Neural progenitor cell (in vitro differentiated cells): ENCODE data around the gene PPP2R5C. TPM values are rescaled to one million over a fixed set of nuclear protein-coding genes. Genes with fewer than 3 reads are reported as not detected.

ENCODE experiments used
- DNase-seq: peaks from one replicate; pipeline ENCODE4 v3.0.0-alpha.2; 2016; ENCODE audit warnings: low spot score
- H2AFZ ChIP-seq: fragments of 200-600 bp; sonication (generic); replicated peaks from 2 replicates; pipeline ENCODE4 v1.6.1; 2016; ENCODE audit warnings: antibody characterized with exemption
- H3F3A ChIP-seq: fragments of 200-600 bp; sonication (generic); 2 replicates; pipeline ENCODE4 v1.6.1; 2016; ENCODE audit warnings: antibody characterized with exemption, low read depth
- H3K27ac ChIP-seq: fragments of 200-600 bp; sonication (generic); 2 replicates; pipeline ENCODE4 v1.5.1; 2016; ENCODE audit warnings: mild to moderate bottlenecking
- H3K27me3 ChIP-seq: fragments of 200-600 bp; sonication (generic); 2 replicates; pipeline ENCODE4 v1.6.1; 2016; ENCODE audit warnings: mild to moderate bottlenecking, moderate library complexity
- H3K36me3 ChIP-seq: fragments of 200-600 bp; sonication (generic); 2 replicates; pipeline ENCODE4 v1.5.1; 2016
- H3K4me1 ChIP-seq: fragments of 200-600 bp; sonication (generic); 2 replicates; pipeline ENCODE4 v1.6.1; 2016; ENCODE audit warnings: mixed run types
- H3K4me2 ChIP-seq: fragments of 200-600 bp; sonication (generic); 2 replicates; pipeline ENCODE4 v1.6.1; 2016
- H3K4me3 ChIP-seq: fragments of 200-600 bp; sonication (generic); 2 replicates; pipeline ENCODE4 v1.5.1; 2016
- H3K79me2 ChIP-seq: fragments of 200-600 bp; sonication (generic); 2 replicates; pipeline ENCODE4 v1.6.1; 2016; ENCODE audit warnings: low read depth
- H3K9ac ChIP-seq: fragments of 200-600 bp; sonication (generic); 2 replicates; pipeline ENCODE4 v1.6.1; 2016
- H3K9me3 ChIP-seq: fragments of 200-600 bp; sonication (generic); 2 replicates; pipeline ENCODE4 v1.5.1; 2016; ENCODE audit warnings: low read depth
- H4K20me1 ChIP-seq: fragments of 200-600 bp; sonication (generic); 2 replicates; pipeline ENCODE4 v1.6.1; 2016; ENCODE audit warnings: low read depth
- H3K27ac Mint-ChIP-seq: 3 replicates; pipeline ENCODE4 v1.8.0; 2021; ENCODE audit warnings: mixed read lengths
- H3K27me3 Mint-ChIP-seq: 2 replicates; pipeline ENCODE4 v1.8.0; 2022; ENCODE audit warnings: low read depth, mild to moderate bottlenecking, inconsistent platforms, moderate library complexity, mixed read lengths; ENCODE audit not compliant: insufficient read depth
- H3K36me3 Mint-ChIP-seq: 3 replicates; pipeline ENCODE4 v1.8.0; 2021; ENCODE audit warnings: mixed read lengths
- H3K4me1 Mint-ChIP-seq: 3 replicates; pipeline ENCODE4 v1.8.0; 2021; ENCODE audit warnings: mixed read lengths
- H3K4me3 Mint-ChIP-seq: 3 replicates; pipeline ENCODE4 v1.8.0; 2021; ENCODE audit warnings: mild to moderate bottlenecking, moderate library complexity, mixed read lengths
- H3K9me3 Mint-ChIP-seq: 3 replicates; pipeline ENCODE4 v1.8.0; 2020; ENCODE audit warnings: mixed read lengths
- EZH2 ChIP-seq: fragments of 200-600 bp; sonication (generic); IDR thresholded peaks from 2 replicates; pipeline ENCODE4 v1.6.1; 2017; ENCODE audit warnings: antibody characterized with exemption, mild to moderate bottlenecking, moderate library complexity
- EZH2phosphoT487 ChIP-seq: fragments of 200-600 bp; sonication (generic); IDR thresholded peaks from 2 replicates; pipeline ENCODE4 v1.6.1; 2017; ENCODE audit warnings: antibody characterized with exemption
- total RNA-seq: library from RNA; depleted of rRNA; stranded (reverse); fragments of >200 nt; gene quantifications from 2 replicates; pipeline ENCODE4 v1.2.3, GENCODE V29; 2015; ENCODE audit warnings: low replicate concordance
- TF ChIP-seq, protein P1 (sequence below): fragments of 200-600 bp; sonication (generic); IDR thresholded peaks from 2 replicates; pipeline ENCODE4 v1.5.1; 2017; ENCODE audit warnings: antibody characterized with exemption, mild to moderate bottlenecking

The PPP2R5C gene
- total RNA-seq, 1 donor from 2014 or later = 183 TPM

DNA sequence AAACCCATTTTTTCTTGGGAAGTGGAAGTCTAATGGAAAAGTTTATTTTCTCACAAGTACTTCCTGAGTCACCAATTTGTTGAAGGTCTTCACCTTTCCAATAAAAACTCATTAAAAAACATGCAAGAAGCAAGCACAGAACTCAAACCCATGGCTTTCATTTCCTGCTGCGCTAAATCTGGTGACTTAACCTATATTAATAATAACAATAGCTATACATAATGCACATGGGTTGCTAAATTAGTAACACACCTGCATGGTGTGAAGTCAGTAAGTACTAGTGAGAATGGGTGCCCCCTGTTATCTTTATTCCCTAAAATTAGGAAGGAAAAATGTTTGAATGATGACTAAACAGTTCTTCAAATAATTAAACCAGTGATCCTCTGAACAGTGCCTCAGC is 52.3 kb downstream of the PPP2R5C start:
- Histone ChIP-seq H3K4me1 (peaks cover 19% of the 10 kb centered on the region), H3F3A (peaks cover 13% of the 10 kb centered on the region), H3K4me2 (no peak overlapping the region), H3K27ac (no peak overlapping the region), H3K27me3 (no peaks in the 10 kb centered on the region), H3K79me2 (peaks cover 90% of the 10 kb centered on the region), H2AFZ (no peak overlapping the region), H3K4me3 (no peak overlapping the region), H3K9me3 (no peaks in the 10 kb centered on the region), H3K9ac (no peak overlapping the region), H4K20me1 (peaks cover 60% of the 10 kb centered on the region), H3K36me3 (no peaks in the 10 kb centered on the region)
- Mint-ChIP-seq H3K4me1 (peaks cover 24% of the 10 kb centered on the region), H3K9me3 (no peaks in the 10 kb centered on the region), H3K27me3 (peaks cover 6% of the 10 kb centered on the region), H3K4me3 (no peak overlapping the region), H3K36me3 (peaks cover 8% of the 10 kb centered on the region), H3K27ac (no peak overlapping the region)
- DNase-seq = no peak
- TF ChIP-seq, protein P1, sequence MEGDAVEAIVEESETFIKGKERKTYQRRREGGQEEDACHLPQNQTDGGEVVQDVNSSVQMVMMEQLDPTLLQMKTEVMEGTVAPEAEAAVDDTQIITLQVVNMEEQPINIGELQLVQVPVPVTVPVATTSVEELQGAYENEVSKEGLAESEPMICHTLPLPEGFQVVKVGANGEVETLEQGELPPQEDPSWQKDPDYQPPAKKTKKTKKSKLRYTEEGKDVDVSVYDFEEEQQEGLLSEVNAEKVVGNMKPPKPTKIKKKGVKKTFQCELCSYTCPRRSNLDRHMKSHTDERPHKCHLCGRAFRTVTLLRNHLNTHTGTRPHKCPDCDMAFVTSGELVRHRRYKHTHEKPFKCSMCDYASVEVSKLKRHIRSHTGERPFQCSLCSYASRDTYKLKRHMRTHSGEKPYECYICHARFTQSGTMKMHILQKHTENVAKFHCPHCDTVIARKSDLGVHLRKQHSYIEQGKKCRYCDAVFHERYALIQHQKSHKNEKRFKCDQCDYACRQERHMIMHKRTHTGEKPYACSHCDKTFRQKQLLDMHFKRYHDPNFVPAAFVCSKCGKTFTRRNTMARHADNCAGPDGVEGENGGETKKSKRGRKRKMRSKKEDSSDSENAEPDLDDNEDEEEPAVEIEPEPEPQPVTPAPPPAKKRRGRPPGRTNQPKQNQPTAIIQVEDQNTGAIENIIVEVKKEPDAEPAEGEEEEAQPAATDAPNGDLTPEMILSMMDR = no peak
- TF ChIP-seq EZH2phosphoT487 (no peak), EZH2 (no peak)

DNA sequence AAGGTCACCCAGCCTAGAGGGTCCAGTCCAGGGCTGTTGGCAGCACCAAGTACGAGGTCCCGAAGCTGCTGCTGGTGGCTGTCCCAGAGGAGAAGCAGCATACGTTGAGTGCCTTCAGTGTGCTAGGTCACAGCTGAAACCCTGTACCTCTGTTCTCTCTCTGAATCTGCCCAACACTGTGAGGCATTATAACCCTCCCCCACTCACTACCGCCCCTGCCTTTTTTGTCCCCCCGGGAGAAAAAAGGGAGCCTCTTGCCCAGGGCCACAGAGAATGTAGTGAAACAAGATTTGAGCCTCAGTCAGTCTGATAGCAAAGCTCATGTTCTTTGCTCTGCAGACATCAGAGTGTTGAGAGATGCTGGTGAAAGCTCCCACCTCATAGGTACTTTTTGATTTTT is 53.4 kb downstream of the PPP2R5C start:
- Histone ChIP-seq H3K79me2 (peaks cover 100% of the 10 kb centered on the region), H2AFZ (no peak overlapping the region), H3K27me3 (no peaks in the 10 kb centered on the region), H3K9me3 (no peaks in the 10 kb centered on the region), H3F3A (peaks cover 2% of the 10 kb centered on the region), H3K9ac (no peak overlapping the region), H3K4me1 (peaks cover 14% of the 10 kb centered on the region), H3K4me3 (no peak overlapping the region), H3K4me2 (no peak overlapping the region), H4K20me1 (peaks cover 69% of the 10 kb centered on the region), H3K27ac (no peak overlapping the region), H3K36me3 (no peaks in the 10 kb centered on the region)
- H3K27ac Mint-ChIP-seq = no peak overlapping the region
- peaks cover 15% of the 10 kb centered on the region for H3K4me1 Mint-ChIP-seq
- H3K27me3 Mint-ChIP-seq = peaks cover 4% of the 10 kb centered on the region
- TF ChIP-seq EZH2phosphoT487 (no peak), EZH2 (no peak)
- TF ChIP-seq, protein P1 = no peak
- no peaks in the 10 kb centered on the region for H3K9me3 Mint-ChIP-seq
- no peak overlapping the region for H3K4me3 Mint-ChIP-seq
- DNase-seq = no peak
- peaks cover 15% of the 10 kb centered on the region for H3K36me3 Mint-ChIP-seq

DNA sequence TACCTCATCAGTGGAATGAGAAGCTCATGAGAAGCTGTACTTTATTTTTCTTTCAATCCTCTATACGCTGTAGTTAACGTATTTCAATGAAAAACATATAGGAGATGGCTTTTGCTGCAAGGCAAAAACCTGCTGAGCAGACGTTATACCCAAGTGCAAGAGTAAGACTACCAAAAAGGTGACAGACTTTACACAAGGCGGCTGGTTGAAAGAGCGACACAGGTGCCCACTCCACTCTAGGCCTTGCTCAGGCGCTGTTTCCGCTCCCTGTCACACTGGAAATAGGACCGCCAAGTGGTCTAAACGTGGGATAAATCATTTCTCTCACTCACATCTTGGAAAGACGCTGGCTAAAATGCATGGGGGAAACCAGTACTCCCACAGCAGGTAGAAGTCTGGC is 54.5 kb downstream of the PPP2R5C start:
- H3K27me3 ChIP-seq = no peaks in the 10 kb centered on the region
- H4K20me1 ChIP-seq = peaks cover 75% of the 10 kb centered on the region
- no peaks in the 10 kb centered on the region for H3K27me3 Mint-ChIP-seq
- H3K27ac ChIP-seq = no peak overlapping the region
- no peaks in the 10 kb centered on the region for H3F3A ChIP-seq
- TF ChIP-seq EZH2phosphoT487 = no peak
- TF ChIP-seq, protein P1 = no peak
- no peak for TF ChIP-seq EZH2
- no peak for DNase-seq
- H3K4me1 ChIP-seq = peaks cover 10% of the 10 kb centered on the region
- no peak overlapping the region for H3K4me3 ChIP-seq
- H3K36me3 Mint-ChIP-seq = peaks cover 19% of the 10 kb centered on the region
- peaks cover 9% of the 10 kb centered on the region for H3K4me1 Mint-ChIP-seq
- H2AFZ ChIP-seq = no peak overlapping the region
- H3K9me3 ChIP-seq = no peaks in the 10 kb centered on the region
- peaks cover 100% of the 10 kb centered on the region for H3K79me2 ChIP-seq
- no peaks in the 10 kb centered on the region for H3K36me3 ChIP-seq
- no peak overlapping the region for H3K9ac ChIP-seq
- no peak overlapping the region for H3K4me3 Mint-ChIP-seq
- no peak overlapping the region for H3K27ac Mint-ChIP-seq
- no peaks in the 10 kb centered on the region for H3K9me3 Mint-ChIP-seq
- H3K4me2 ChIP-seq = no peak overlapping the region
